H1 (cell line): ENCODE measurements around the gene CYP4V2. TPM values are rescaled to one million over a fixed set of nuclear protein-coding genes. Genes with fewer than 3 reads are reported as not detected.
A peak's percentile ranks its signal among the peaks of the same experiment; 100 is the strongest.

Source experiments
- BCL11A ChIP-seq, 2 experiments: IDR thresholded peaks; one replicate each; pipeline ENCODE4 v1.6.1; 2011; ENCODE audit warnings: low read depth in 2 of 2, low read length in 2 of 2, mild to moderate bottlenecking in 2 of 2
- CHD1 ChIP-seq: IDR thresholded peaks from 2 replicates; pipeline ENCODE4 v1.6.1; 2012; ENCODE audit warnings: low read depth, low read length, improper control_type of control experiment
- CHD7 ChIP-seq: fragments of 300-600 bp; sonication (generic); IDR thresholded peaks from 2 replicates; pipeline ENCODE4 v1.7.1; 2012; ENCODE audit warnings: low read length, moderate library complexity, mild to moderate bottlenecking, inconsistent platforms; ENCODE audit not compliant: insufficient replicate concordance
- HDAC6 ChIP-seq: IDR thresholded peaks from one replicate; pipeline ENCODE4 v1.7.1; 2012; ENCODE audit warnings: low read depth, mild to moderate bottlenecking, inconsistent platforms, low read length, moderate library complexity
- JUND ChIP-seq: IDR thresholded peaks from 2 replicates; pipeline ENCODE4 v1.6.1; 2011; ENCODE audit warnings: mild to moderate bottlenecking, improper control_type of control experiment, low read length
- TAF1 ChIP-seq: IDR thresholded peaks from 2 replicates; pipeline ENCODE4 v1.6.1; 2011; ENCODE audit warnings: mild to moderate bottlenecking, low read depth, low read length
- polyA plus RNA-seq, 7 experiments: library from polyadenylated mRNA; depleted of rRNA in 3 of 7; stranded (reverse) in 5 of 7; unstranded in 2 of 7; fragments of >200 nt in 5 of 7; fragments of 200-250 nt in 2 of 7; gene quantifications; 1 replicate in 5 of 7; 2 replicates in 1 of 7; 4 replicates in 1 of 7; pipeline versions ENCODE4 v1.2.1 to v1.2.3, GENCODE V29; 2011 to 2013; ENCODE audit warnings: missing spikeins in 2 of 7, mixed read lengths in 2 of 7
- total RNA-seq: library from RNA; stranded (reverse); fragmentation: NEBNext Ultra II Directional; extraction: Animal tissue kit (Norgen Biotek cat#: 25700); gene quantifications from 2 replicates; pipeline ENCODE4 v1.2.1, GENCODE V29; 2021
- TF ChIP-seq, protein P1 (sequence below): IDR thresholded peaks from 2 replicates; pipeline ENCODE4 v1.6.1; 2011; ENCODE audit warnings: low read depth, mild to moderate bottlenecking, low read length; ENCODE audit not compliant: insufficient read depth

CYP4V2 gene
- total and polyA plus RNA-seq, 2 of the 8 experiments (the other 6 are each of a cell fraction or from before 2014, with no cell fraction given), result 0.65 to 1.0 TPM

DNA sequence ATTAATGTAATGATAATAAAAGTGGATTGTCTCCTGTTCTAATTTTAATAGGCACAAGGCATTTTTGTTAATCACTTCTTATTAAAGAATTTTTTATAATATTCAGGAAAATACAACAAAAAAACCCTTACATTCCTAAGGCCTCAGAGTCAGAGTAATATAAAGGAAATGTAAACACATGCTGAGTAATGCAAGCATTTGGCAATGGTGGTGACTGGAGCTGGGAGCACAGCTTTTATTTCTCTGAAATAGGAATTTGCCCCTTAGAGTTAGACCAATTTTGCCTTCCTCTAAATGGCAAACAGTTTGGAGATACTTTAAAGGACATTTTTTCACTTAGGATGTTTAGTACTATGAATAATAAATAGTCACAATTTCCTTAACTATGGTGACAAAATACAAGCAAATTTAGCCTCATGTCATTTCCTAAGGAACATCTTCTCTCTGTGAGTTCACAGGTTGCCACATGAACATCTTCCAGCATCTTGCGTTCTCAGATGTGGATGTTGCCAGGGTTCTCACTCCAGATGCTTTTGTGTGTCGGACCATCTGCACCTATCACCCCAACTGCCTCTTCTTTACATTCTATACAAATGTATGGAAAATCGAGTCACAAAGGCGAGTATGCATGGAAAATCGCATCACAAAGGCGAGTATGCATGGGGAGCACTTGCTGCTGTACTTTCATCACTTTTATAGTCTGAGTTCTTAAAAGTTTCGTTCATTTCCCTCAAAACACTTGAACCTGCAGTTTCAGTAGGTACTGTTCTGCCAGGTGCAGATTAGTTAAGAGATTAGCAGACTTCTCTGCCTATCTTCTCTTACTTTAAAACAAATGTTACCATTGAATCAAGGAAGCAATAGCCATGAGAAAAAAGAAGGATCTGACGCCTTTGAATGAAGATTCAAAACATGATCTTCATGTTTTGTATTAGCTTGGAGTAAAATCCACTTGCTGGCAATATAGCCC, 58.7 kb downstream of the CYP4V2 start (continued):
- TF ChIP-seq CHD7, result peak; percentile 93
- no peak for TF ChIP-seq BCL11A (IDR thresholded peaks at IDR 0.05; ENCODE audit: low read depth in 2 of 2, low read length in 2 of 2)
- TF ChIP-seq HDAC6, result no peak
- TF ChIP-seq, protein P1, sequence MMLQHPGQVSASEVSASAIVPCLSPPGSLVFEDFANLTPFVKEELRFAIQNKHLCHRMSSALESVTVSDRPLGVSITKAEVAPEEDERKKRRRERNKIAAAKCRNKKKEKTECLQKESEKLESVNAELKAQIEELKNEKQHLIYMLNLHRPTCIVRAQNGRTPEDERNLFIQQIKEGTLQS, result no peak
- TF ChIP-seq CHD1, result peak; percentile 65; the same call in 1 of the 2 replicates
- TF ChIP-seq JUND, result no peak
- peak; percentile 62 for TF ChIP-seq TAF1
